ENCODE measurements around the gene LZTS3. TPM values are rescaled to one million over a fixed set of nuclear protein-coding genes. Genes with fewer than 3 reads are reported as not detected.
"Not testable (repeated sequence)": the region's sequence is repeated elsewhere in the genome, so short reads cannot be mapped to it uniquely, and the experiment has no call there.

The LZTS3 gene
- total RNA-seq, 2 donors from 2014 or later: 0.56 to 0.62 TPM

- not testable (repeated sequence) for H3K4me3 Mint-ChIP-seq; H3K27ac Mint-ChIP-seq; ATAC-seq; H3K27me3 Mint-ChIP-seq; DNase-seq (ENCODE audit: low spot score); H3K36me3 Mint-ChIP-seq; H3K9me3 Mint-ChIP-seq
- peaks cover 6 to 13% of the 10 kb centered on the region in 2 donors for H3K4me1 Mint-ChIP-seq (ENCODE audit: low read depth in 2 of 2)
These were observed 47.4 kb downstream of the LZTS3 start for GRCh38 chr20:3125776-3126526.

- peaks cover 11% of the 10 kb centered on the region for H3K36me3 Mint-ChIP-seq
- not testable (repeated sequence) for H3K27me3 Mint-ChIP-seq; H3K27ac Mint-ChIP-seq; H3K4me3 Mint-ChIP-seq; DNase-seq (ENCODE audit: low spot score); H3K9me3 Mint-ChIP-seq; ATAC-seq
- peaks cover 9 to 13% of the 10 kb centered on the region in 2 donors for H3K4me1 Mint-ChIP-seq (ENCODE audit: low read depth in 2 of 2)
These were observed 48.4 kb downstream of the LZTS3 start for GRCh38 chr20:3124773-3125560.

- H3K27ac Mint-ChIP-seq; DNase-seq (ENCODE audit: low spot score); H3K4me3 Mint-ChIP-seq; ATAC-seq; H3K27me3 Mint-ChIP-seq; H3K9me3 Mint-ChIP-seq: not testable (repeated sequence)
- Mint-ChIP-seq H3K36me3 (peaks cover 11% of the 10 kb centered on the region), H3K4me1 (ENCODE audit: low read depth in 2 of 2) (peaks cover 9 to 12% of the 10 kb centered on the region in 2 donors)
These were observed 49.2 kb downstream of the LZTS3 start for GRCh38 chr20:3124163-3124562.

- Mint-ChIP-seq H3K9me3 (no peaks in the 10 kb centered on the region), H3K27me3 (no peaks in the 10 kb centered on the region), H3K27ac (peak overlapping the region; percentile 19 to 47), H3K4me3 (no peak overlapping the region), H3K4me1 (ENCODE audit: low read depth in 2 of 2) (peaks cover 8 to 9% of the 10 kb centered on the region in 2 donors), H3K36me3 (peaks cover 11% of the 10 kb centered on the region)
- no peak for ATAC-seq
- no peak for DNase-seq (ENCODE audit: low spot score)
These were observed 49.8 kb downstream of the LZTS3 start for GRCh38 chr20:3123542-3123941.

- DNase-seq (ENCODE audit: low spot score) (no peak), ATAC-seq (no peak)
- no peaks in the 10 kb centered on the region for H3K9me3 Mint-ChIP-seq
- no peaks in the 10 kb centered on the region for H3K27me3 Mint-ChIP-seq
- H3K4me3 Mint-ChIP-seq: no peak overlapping the region
- peaks cover 8 to 9% of the 10 kb centered on the region in 2 donors for H3K4me1 Mint-ChIP-seq (ENCODE audit: low read depth in 2 of 2)
- H3K27ac Mint-ChIP-seq: no peak overlapping the region
- peaks cover 11% of the 10 kb centered on the region for H3K36me3 Mint-ChIP-seq
These were observed 51.3 kb downstream of the LZTS3 start for GRCh38 chr20:3121955-3122610.

- no peak for ATAC-seq
- Mint-ChIP-seq H3K36me3 (peaks cover 11% of the 10 kb centered on the region), H3K4me1 (ENCODE audit: low read depth in 2 of 2) (peaks cover 8 to 9% of the 10 kb centered on the region in 2 donors), H3K27me3 (no peaks in the 10 kb centered on the region), H3K9me3 (no peaks in the 10 kb centered on the region), H3K27ac (no peak overlapping the region), H3K4me3 (no peak overlapping the region)
- DNase-seq (ENCODE audit: low spot score): no peak
These were observed 52.0 kb downstream of the LZTS3 start for GRCh38 chr20:3121271-3121911.

GRCh38 chr20:3119044-3119443 is 54.3 kb downstream of the LZTS3 start:
- H3K4me1 Mint-ChIP-seq (ENCODE audit: low read depth in 2 of 2): peaks cover 8 to 9% of the 10 kb centered on the region in 2 donors
- H3K27me3 Mint-ChIP-seq: no peaks in the 10 kb centered on the region
- DNase-seq (ENCODE audit: low spot score): no peak
- H3K9me3 Mint-ChIP-seq: no peaks in the 10 kb centered on the region
- no peak overlapping the region for H3K27ac Mint-ChIP-seq
- no peak overlapping the region for H3K4me3 Mint-ChIP-seq
- H3K36me3 Mint-ChIP-seq: peaks cover 11% of the 10 kb centered on the region
- ATAC-seq: no peak

- not testable (repeated sequence) for H3K4me3 Mint-ChIP-seq; ATAC-seq; H3K27ac Mint-ChIP-seq; H3K36me3 Mint-ChIP-seq; H3K4me1 Mint-ChIP-seq (ENCODE audit: low read depth in 2 of 2); H3K27me3 Mint-ChIP-seq; DNase-seq (ENCODE audit: low spot score); H3K9me3 Mint-ChIP-seq
These were observed 55.4 kb downstream of the LZTS3 start for GRCh38 chr20:3117839-3118379.

GRCh38 chr20:3116341-3116740 is 57.0 kb downstream of the LZTS3 start:
- DNase-seq (ENCODE audit: low spot score) (no peak), ATAC-seq (no peak)
- H3K27ac Mint-ChIP-seq: no peak overlapping the region
- no peak overlapping the region for H3K4me3 Mint-ChIP-seq
- H3K4me1 Mint-ChIP-seq (ENCODE audit: low read depth in 2 of 2): peaks cover 5 to 7% of the 10 kb centered on the region in 2 donors
- no peaks in the 10 kb centered on the region for H3K27me3 Mint-ChIP-seq
- no peaks in the 10 kb centered on the region for H3K9me3 Mint-ChIP-seq
- H3K36me3 Mint-ChIP-seq: peaks cover 6% of the 10 kb centered on the region

- Mint-ChIP-seq H3K27me3 (no peaks in the 10 kb centered on the region), H3K9me3 (no peaks in the 10 kb centered on the region), H3K36me3 (no peaks in the 10 kb centered on the region), H3K4me1 (ENCODE audit: low read depth in 2 of 2) (peaks cover 0 to 8% of the 10 kb centered on the region in 2 donors), H3K4me3 (no peak overlapping the region), H3K27ac (no peak overlapping the region)
- DNase-seq (ENCODE audit: low spot score) (no peak), ATAC-seq (peak in 1 of 2 donors; percentile 38)
These were observed 57.9 kb downstream of the LZTS3 start for GRCh38 chr20:3115190-3116107.
